GM12875 (cell line): ENCODE results near the gene ERFE.

Source experiments
- H3K4me3 ChIP-seq: one replicate; pipeline ENCODE4 v1.5.1; 2011; ENCODE audit warnings: low read depth, low read length, control low read depth
- CTCF ChIP-seq: IDR thresholded peaks from 2 replicates; pipeline ENCODE4 v1.5.1; 2011; ENCODE audit warnings: low read depth, mild to moderate bottlenecking, control low read depth, inconsistent platforms, low read length, moderate library complexity, borderline replicate concordance; ENCODE audit not compliant: insufficient read depth

Gene ERFE

GRCh38 chr2:238159661-238160205 lies 963 bp downstream of the ERFE start:
- no peak overlapping the region for H3K4me3 ChIP-seq
- no peak for TF ChIP-seq CTCF

- no peak; the same call in 1 of the 2 replicates for TF ChIP-seq CTCF
Measured at GRCh38 chr2:238160206-238161129, 1.7 kb downstream of the ERFE start.

GRCh38 chr2:238161291-238162051 lies 2.7 kb downstream of the ERFE start:
- TF ChIP-seq CTCF = no peak
- no peak overlapping the region for H3K4me3 ChIP-seq

More at GRCh38 chr2:238160206-238161129, 1.7 kb downstream of the ERFE start:
- no peak overlapping the region for H3K4me3 ChIP-seq

- H3K4me3 ChIP-seq = no peak overlapping the region
- no peak for TF ChIP-seq CTCF
Measured at GRCh38 chr2:238162251-238162845, 3.6 kb downstream of the ERFE start.

- no peak for TF ChIP-seq CTCF
- H3K4me3 ChIP-seq = no peak overlapping the region
Measured at GRCh38 chr2:238162846-238163441, 4.2 kb downstream of the ERFE start.

GRCh38 chr2:238163481-238164198 lies 4.9 kb downstream of the ERFE start:
- no peak for TF ChIP-seq CTCF
- H3K4me3 ChIP-seq = no peak overlapping the region
